ENCODE results near the gene SHBG. TPM values are rescaled to one million over a fixed set of nuclear protein-coding genes. Genes with fewer than 3 reads are reported as not detected.

The SHBG gene
- total RNA-seq, 1 experiment from 2014 or later: 1.2 TPM

DNA sequence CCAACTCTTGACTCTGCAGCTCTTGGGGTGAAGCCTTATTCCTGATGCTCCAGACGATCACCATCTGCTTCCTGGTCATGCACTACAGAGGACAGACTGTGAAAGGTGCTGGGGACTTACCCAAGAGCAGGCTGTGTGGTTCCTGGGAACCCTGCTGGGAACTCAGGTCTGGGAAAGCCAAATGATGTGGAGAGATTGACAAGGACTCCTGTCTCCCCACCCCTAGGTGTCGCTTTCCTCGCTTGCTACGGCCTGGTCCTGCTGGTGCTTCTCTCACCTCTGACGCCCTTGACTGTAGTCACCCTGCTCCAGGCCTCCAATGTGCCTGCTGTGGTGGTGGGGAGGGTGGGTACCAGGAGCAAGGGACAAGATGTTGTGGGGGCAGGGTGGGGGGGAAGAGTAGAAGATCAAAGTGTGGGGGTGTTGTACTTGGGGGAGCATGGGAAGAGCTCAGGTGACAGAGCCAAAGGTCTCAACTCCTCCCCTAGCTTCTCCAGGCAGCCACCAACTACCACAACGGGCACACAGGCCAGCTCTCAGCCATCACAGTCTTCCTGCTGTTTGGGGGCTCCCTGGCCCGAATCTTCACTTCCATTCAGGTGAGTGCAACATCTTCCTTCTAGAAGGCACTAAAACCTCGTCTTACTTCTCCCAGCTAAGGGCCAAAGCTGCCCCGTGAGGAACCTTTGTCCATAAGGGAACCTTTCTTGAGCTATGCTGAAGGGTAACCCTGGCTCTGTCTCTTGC, 43.1 kb upstream of the SHBG start:
- ChIA-PET POLR2A (no interaction called here), CTCF (interaction anchor here (1.8 kb wide), 1 partner anchor 27 kb away, joined by 4 read pairs; the partner anchor contains the start of gene FXR2)
- Histone ChIP-seq H3K4me3 (ENCODE audit: low read depth, low read length) (no peak overlapping the region), H3K4me1 (peaks cover 7% of the 10 kb centered on the region), H3K36me3 (ENCODE audit: control insufficient read depth, insufficient read depth, low read length) (no peaks in the 10 kb centered on the region; the same call in 1 of the 2 replicates), H3K27me3 (replicated peaks; ENCODE audit: control insufficient read depth, insufficient read depth, low read length) (no peaks in the 10 kb centered on the region), H3K9me3 (no peaks in the 10 kb centered on the region)
- no peak overlapping the region for H3K4me3 Mint-ChIP-seq (ENCODE audit: unreplicated experiment)
- peak; percentile 42 for DNase-seq
- no TSS peak for BruUV-seq (replicated peaks)
- H3K27me3 Mint-ChIP-seq (ENCODE audit: insufficient read depth, unreplicated experiment): no peaks in the 10 kb centered on the region
- intact Hi-C loops (cut with micrococcal nuclease; ENCODE audit: unreplicated experiment): no loop called here
- H3K27ac Mint-ChIP-seq (ENCODE audit: unreplicated experiment): no peak overlapping the region
- H3K36me3 Mint-ChIP-seq (ENCODE audit: insufficient read depth, unreplicated experiment): peaks cover 45% of the 10 kb centered on the region
- TF ChIP-seq, protein P1, sequence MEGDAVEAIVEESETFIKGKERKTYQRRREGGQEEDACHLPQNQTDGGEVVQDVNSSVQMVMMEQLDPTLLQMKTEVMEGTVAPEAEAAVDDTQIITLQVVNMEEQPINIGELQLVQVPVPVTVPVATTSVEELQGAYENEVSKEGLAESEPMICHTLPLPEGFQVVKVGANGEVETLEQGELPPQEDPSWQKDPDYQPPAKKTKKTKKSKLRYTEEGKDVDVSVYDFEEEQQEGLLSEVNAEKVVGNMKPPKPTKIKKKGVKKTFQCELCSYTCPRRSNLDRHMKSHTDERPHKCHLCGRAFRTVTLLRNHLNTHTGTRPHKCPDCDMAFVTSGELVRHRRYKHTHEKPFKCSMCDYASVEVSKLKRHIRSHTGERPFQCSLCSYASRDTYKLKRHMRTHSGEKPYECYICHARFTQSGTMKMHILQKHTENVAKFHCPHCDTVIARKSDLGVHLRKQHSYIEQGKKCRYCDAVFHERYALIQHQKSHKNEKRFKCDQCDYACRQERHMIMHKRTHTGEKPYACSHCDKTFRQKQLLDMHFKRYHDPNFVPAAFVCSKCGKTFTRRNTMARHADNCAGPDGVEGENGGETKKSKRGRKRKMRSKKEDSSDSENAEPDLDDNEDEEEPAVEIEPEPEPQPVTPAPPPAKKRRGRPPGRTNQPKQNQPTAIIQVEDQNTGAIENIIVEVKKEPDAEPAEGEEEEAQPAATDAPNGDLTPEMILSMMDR (IDR thresholded peaks at IDR 0.05; ENCODE audit: insufficient read depth in 1 of 2, low read depth in 1 of 2, low read length in 1 of 2, severe bottlenecking in 1 of 2, unreplicated experiment in 1 of 2): no peak
- peaks cover 4% of the 10 kb centered on the region for H3K4me1 Mint-ChIP-seq (ENCODE audit: low read depth, unreplicated experiment)
- H3K9me3 Mint-ChIP-seq (ENCODE audit: unreplicated experiment): no peaks in the 10 kb centered on the region

DNA sequence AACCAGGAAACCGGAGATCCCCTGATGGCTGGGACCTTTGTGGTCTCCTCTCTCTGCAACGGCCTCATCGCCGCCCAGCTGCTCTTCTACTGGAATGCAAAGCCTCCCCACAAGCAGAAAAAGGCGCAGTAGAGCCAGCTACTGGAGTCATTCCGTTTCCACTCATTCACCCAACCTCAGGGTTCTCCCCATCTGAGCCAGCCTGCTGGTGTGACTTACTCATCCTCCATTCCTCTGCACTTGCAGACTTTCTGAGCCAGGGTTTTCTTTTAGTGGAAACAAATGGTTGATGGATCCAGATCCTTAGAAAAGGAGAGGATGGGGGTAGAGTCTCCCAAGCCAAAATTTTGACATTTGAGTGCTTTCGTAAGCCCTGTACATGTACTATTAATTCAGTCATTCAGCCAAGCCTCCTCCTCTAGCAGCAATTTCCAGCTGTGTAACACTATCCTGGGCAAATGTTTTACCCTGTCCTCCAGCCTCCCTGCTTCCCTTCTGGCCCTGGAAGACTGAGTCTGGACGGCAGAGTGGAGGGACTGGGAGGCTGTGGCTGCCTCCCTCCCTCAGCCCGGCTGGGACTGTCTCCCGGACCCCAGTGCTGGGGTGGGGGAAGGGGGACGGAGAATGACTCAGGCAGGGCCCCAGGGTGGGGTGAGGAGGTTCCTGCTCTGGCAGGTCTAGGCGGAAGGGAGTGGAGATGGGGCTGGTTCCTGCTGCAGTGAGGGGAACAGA, 42.3 kb upstream of the SHBG start:
- TF ChIP-seq, protein P1 (IDR thresholded peaks at IDR 0.05; ENCODE audit: insufficient read depth in 1 of 2, low read depth in 1 of 2, low read length in 1 of 2, severe bottlenecking in 1 of 2, unreplicated experiment in 1 of 2): no peak
- BruUV-seq (replicated peaks): no TSS peak
- peaks cover 43% of the 10 kb centered on the region for H3K36me3 Mint-ChIP-seq (ENCODE audit: insufficient read depth, unreplicated experiment)

DNA sequence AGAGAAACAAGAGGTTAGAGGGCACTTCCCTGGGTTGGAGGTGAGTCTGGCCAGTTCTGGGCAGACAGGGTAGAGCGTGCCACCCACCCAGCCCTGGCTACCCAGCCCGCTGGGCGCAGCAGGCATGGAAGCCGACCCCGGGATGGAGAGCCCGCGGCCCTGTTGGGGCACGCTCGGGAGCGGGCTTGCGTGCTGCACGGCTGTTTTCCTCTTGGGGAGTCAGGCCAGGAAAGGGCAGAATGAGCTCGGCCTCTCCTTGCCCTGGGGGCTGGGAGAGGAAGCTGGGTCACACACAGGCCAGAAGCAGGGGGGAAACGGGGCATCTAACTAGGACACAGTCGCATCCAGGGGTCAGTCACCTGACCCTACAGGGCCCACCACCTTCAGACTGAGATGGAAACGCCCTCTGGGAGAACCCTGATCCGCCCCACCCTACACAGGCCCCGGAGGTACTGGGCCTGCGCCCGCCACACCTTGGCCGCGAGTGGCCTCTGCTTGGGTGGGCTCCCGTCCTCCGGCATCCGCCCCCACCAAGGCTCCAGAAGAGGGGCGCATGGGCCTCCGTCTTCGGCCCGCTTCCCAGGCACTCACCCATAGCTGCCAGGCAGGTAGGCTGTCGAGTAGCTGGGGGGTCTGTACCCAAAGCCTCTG, 41.3 kb upstream of the SHBG start:
- no peaks in the 10 kb centered on the region for H3K27me3 ChIP-seq (replicated peaks; ENCODE audit: control insufficient read depth, insufficient read depth, low read length)
- no peak overlapping the region for H3K4me3 ChIP-seq (ENCODE audit: low read depth, low read length)
- intact Hi-C loops (cut with micrococcal nuclease; ENCODE audit: unreplicated experiment): no loop called here
- no peaks in the 10 kb centered on the region; the same call in 1 of the 2 replicates for H3K36me3 ChIP-seq (ENCODE audit: control insufficient read depth, insufficient read depth, low read length)
- H3K4me3 Mint-ChIP-seq (ENCODE audit: unreplicated experiment): no peak overlapping the region
- H3K36me3 Mint-ChIP-seq (ENCODE audit: insufficient read depth, unreplicated experiment): peaks cover 45% of the 10 kb centered on the region
- DNase-seq: no peak
- ChIA-PET CTCF (no interaction called here), POLR2A (no interaction called here)
- H3K27me3 Mint-ChIP-seq (ENCODE audit: insufficient read depth, unreplicated experiment): no peaks in the 10 kb centered on the region
- TF ChIP-seq, protein P1 (IDR thresholded peaks at IDR 0.05; ENCODE audit: insufficient read depth in 1 of 2, low read depth in 1 of 2, low read length in 1 of 2, severe bottlenecking in 1 of 2, unreplicated experiment in 1 of 2): no peak
- H3K4me1 ChIP-seq: no peaks in the 10 kb centered on the region
- H3K27ac Mint-ChIP-seq (ENCODE audit: unreplicated experiment): no peak overlapping the region
- no TSS peak for BruUV-seq (replicated peaks)
- no peaks in the 10 kb centered on the region for H3K9me3 Mint-ChIP-seq (ENCODE audit: unreplicated experiment)
- H3K9me3 ChIP-seq: no peaks in the 10 kb centered on the region
- H3K4me1 Mint-ChIP-seq (ENCODE audit: low read depth, unreplicated experiment): peaks cover 4% of the 10 kb centered on the region

More for the DNA sequence above, 42.3 kb upstream of the SHBG start:
- Mint-ChIP-seq H3K27ac (ENCODE audit: unreplicated experiment) (no peak overlapping the region), H3K4me3 (ENCODE audit: unreplicated experiment) (no peak overlapping the region), H3K4me1 (ENCODE audit: low read depth, unreplicated experiment) (peaks cover 4% of the 10 kb centered on the region), H3K9me3 (ENCODE audit: unreplicated experiment) (no peaks in the 10 kb centered on the region), H3K27me3 (ENCODE audit: insufficient read depth, unreplicated experiment) (no peaks in the 10 kb centered on the region)
- Histone ChIP-seq H3K4me3 (ENCODE audit: low read depth, low read length) (no peak overlapping the region), H3K9me3 (no peaks in the 10 kb centered on the region), H3K27me3 (replicated peaks; ENCODE audit: control insufficient read depth, insufficient read depth, low read length) (no peaks in the 10 kb centered on the region), H3K36me3 (ENCODE audit: control insufficient read depth, insufficient read depth, low read length) (no peaks in the 10 kb centered on the region; the same call in 1 of the 2 replicates), H3K4me1 (peaks cover 6% of the 10 kb centered on the region)
- intact Hi-C loops (cut with micrococcal nuclease; ENCODE audit: unreplicated experiment): no loop called here
- DNase-seq: no peak
- POLR2A ChIA-PET: no interaction called here
- CTCF ChIA-PET: interaction anchor here (1.8 kb wide), 1 partner anchor 27 kb away, joined by 4 read pairs; the partner anchor contains the start of gene FXR2

All from Caco-2 (cell line).